Measurements from ENCODE around the gene PACSIN3.

DNA sequence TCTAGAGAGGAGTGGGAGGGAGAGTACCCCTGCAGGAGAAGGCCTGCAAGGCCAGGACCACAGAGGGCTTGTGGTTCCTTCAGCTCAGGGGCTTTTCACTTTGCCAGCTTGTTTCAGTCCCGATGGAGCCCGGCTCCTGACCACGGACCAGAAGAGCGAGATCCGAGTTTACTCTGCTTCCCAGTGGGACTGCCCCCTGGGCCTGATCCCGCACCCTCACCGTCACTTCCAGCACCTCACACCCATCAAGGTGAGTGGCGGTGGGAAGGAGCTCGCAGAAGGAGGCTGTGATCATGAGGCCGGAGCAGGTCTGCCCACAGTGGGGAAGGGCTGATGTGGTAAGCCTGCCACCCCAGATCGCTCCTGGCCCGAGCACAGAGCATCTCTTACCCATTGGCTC, 48.9 kb upstream of the PACSIN3 start:
- TF ChIP-seq CTCF (IDR thresholded peaks at IDR 0.05) (no peak), POLR2A (IDR thresholded peaks at IDR 0.05) (no peak)

Data from uterus (tissue), 2 donors.